GM15510 (cell line): ENCODE results near the gene ATAT1.

ENCODE experiments used
- POLR2A ChIP-seq: IDR thresholded peaks from 3 replicates; pipeline ENCODE4 v1.6.1; 2011; ENCODE audit warnings: borderline replicate concordance; ENCODE audit not compliant: insufficient read length; ENCODE audit errors: extremely low read depth

ATAT1 gene

GRCh38 chr6:30682143-30683117 lies 55.8 kb downstream of the ATAT1 start:
- TF ChIP-seq POLR2A = peak; percentile 77

- TF ChIP-seq POLR2A = no peak
These were observed 56.7 kb downstream of the ATAT1 start for GRCh38 chr6:30683183-30683979.

GRCh38 chr6:30683980-30684338 lies 57.3 kb downstream of the ATAT1 start:
- TF ChIP-seq POLR2A = no peak

GRCh38 chr6:30684386-30685156 lies 57.9 kb downstream of the ATAT1 start:
- peak; percentile 38 for TF ChIP-seq POLR2A

GRCh38 chr6:30685157-30686008 lies 58.7 kb downstream of the ATAT1 start:
- no peak for TF ChIP-seq POLR2A

- TF ChIP-seq POLR2A = peak; percentile 72
These were observed 59.6 kb downstream of the ATAT1 start, which contains the start of gene PPP1R18 for GRCh38 chr6:30686009-30686907. PPP1R18 (minus strand) TSS chr6:30686645; CDS start chr6:30686018, 627 bp downstream.

- TF ChIP-seq POLR2A = peak; percentile 61
These were observed 60.4 kb downstream of the ATAT1 start for GRCh38 chr6:30686908-30687658.

GRCh38 chr6:30687659-30688431 lies 61.2 kb downstream of the ATAT1 start:
- no peak for TF ChIP-seq POLR2A

GRCh38 chr6:30688569-30688968 lies 61.9 kb downstream of the ATAT1 start:
- no peak for TF ChIP-seq POLR2A

- no peak for TF ChIP-seq POLR2A
These were observed 62.6 kb downstream of the ATAT1 start for GRCh38 chr6:30689022-30689865.
